Measurements from ENCODE around the gene NPW. TPM values are rescaled to one million over a fixed set of nuclear protein-coding genes. Genes with fewer than 3 reads are reported as not detected.

Gene NPW
- polyA plus RNA-seq, 1 experiment: 0.26 TPM

GRCh38 chr16:2046893-2047329 lies 27.3 kb downstream of the NPW start:
- TF ChIP-seq, protein P1, sequence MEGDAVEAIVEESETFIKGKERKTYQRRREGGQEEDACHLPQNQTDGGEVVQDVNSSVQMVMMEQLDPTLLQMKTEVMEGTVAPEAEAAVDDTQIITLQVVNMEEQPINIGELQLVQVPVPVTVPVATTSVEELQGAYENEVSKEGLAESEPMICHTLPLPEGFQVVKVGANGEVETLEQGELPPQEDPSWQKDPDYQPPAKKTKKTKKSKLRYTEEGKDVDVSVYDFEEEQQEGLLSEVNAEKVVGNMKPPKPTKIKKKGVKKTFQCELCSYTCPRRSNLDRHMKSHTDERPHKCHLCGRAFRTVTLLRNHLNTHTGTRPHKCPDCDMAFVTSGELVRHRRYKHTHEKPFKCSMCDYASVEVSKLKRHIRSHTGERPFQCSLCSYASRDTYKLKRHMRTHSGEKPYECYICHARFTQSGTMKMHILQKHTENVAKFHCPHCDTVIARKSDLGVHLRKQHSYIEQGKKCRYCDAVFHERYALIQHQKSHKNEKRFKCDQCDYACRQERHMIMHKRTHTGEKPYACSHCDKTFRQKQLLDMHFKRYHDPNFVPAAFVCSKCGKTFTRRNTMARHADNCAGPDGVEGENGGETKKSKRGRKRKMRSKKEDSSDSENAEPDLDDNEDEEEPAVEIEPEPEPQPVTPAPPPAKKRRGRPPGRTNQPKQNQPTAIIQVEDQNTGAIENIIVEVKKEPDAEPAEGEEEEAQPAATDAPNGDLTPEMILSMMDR (IDR thresholded peaks at IDR 0.05; ENCODE audit: insufficient read depth, low read depth, low read length): no peak
- ChIA-PET POLR2A (interaction anchor here (0.8 kb wide), 2 partner anchors 15 to 108 kb away, joined by 3 to 4 read pairs; partner anchors contain the start of gene TRAF7), CTCF (interaction anchor here (1.1 to 2.3 kb wide), 7 partner anchors 20 to 104 kb away, joined by 4 to 15 read pairs (median 5); partner anchors contain the start of genes NHERF2 and NPW)
- peaks cover 2% of the 10 kb centered on the region for H3K36me3 ChIP-seq (ENCODE audit: control insufficient read depth, insufficient read depth, low read length)
- peak overlapping the region; percentile 92 for H3K4me3 ChIP-seq (ENCODE audit: low read depth, low read length)
- DNase-seq (ENCODE audit: low read depth): no peak
- no peaks in the 10 kb centered on the region for H3K27me3 ChIP-seq (ENCODE audit: control insufficient read depth, insufficient read depth, low read length)

- Histone ChIP-seq H3K4me3 (ENCODE audit: low read depth, low read length) (peak within 1 kb of the TSS; percentile 92), H3K27me3 (ENCODE audit: control insufficient read depth, insufficient read depth, low read length) (no peaks in the 10 kb centered on the region), H3K36me3 (ENCODE audit: control insufficient read depth, insufficient read depth, low read length) (peaks cover 4% of the 10 kb centered on the region)
- ChIA-PET POLR2A (interaction anchor here (0.6 to 0.8 kb wide), 3 partner anchors 15 to 167 kb away, joined by 3 to 4 read pairs (median 4); partner anchors contain the start of gene TRAF7), CTCF (interaction anchor here (0.5 to 2.3 kb wide), 11 partner anchors 9 to 103 kb away, joined by 3 to 15 read pairs (median 5); partner anchors contain the start of genes NHERF2 and NPW)
- DNase-seq (ENCODE audit: low read depth): peak; percentile 80
- TF ChIP-seq, protein P1 (IDR thresholded peaks at IDR 0.05; ENCODE audit: insufficient read depth, low read depth, low read length): peak; percentile 43
Observed at GRCh38 chr16:2047330-2048115, 27.9 kb downstream of the NPW start, which contains the start of the genes NTHL1 and TSC2. TSS of gene NTHL1 (minus strand) at chr16:2047834. CDS start at chr16:2047823, 11 bp downstream. TSS of gene TSC2 (plus strand) at chr16:2047985. CDS start at chr16:2048616, 631 bp downstream.

GRCh38 chr16:2048116-2048543 lies 28.5 kb downstream of the NPW start:
- POLR2A ChIA-PET: interaction anchor here (0.6 kb wide), 2 partner anchors 107 to 166 kb away, joined by 3 to 4 read pairs; no protein-coding TSS in a partner anchor
- Histone ChIP-seq H3K4me3 (ENCODE audit: low read depth, low read length) (peak overlapping the region; percentile 92), H3K27me3 (ENCODE audit: control insufficient read depth, insufficient read depth, low read length) (no peaks in the 10 kb centered on the region), H3K36me3 (ENCODE audit: control insufficient read depth, insufficient read depth, low read length) (peaks cover 5% of the 10 kb centered on the region)
- TF ChIP-seq, protein P1 (IDR thresholded peaks at IDR 0.05; ENCODE audit: insufficient read depth, low read depth, low read length): no peak
- CTCF ChIA-PET: interaction anchor here (0.5 to 2.0 kb wide), 9 partner anchors 9 to 103 kb away, joined by 3 to 9 read pairs (median 5); partner anchors contain the start of genes NHERF2 and NPW
- no peak for DNase-seq (ENCODE audit: low read depth)

DNA sequence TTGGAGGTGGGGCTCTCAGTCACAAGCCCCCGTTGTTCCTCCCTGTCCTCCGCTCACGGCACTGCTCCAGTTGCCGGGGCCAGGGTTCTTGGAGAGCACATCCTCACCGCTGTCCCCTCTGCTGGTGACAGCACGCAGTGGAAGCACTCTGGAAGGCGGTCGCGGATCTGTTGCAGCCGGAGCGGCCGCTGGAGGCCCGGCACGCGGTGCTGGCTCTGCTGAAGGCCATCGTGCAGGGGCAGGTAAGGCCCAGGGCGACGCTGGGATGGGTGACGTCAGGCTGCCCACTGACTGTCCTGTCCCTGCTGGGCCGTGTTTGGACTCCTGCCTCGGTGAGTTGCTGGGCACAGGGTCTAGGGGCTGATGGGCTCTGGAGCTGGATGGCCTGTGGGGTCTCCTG lies 33.6 kb downstream of the NPW start:
- peaks cover 23% of the 10 kb centered on the region for H3K36me3 ChIP-seq (ENCODE audit: control insufficient read depth, insufficient read depth, low read length)
- TF ChIP-seq, protein P1 (IDR thresholded peaks at IDR 0.05; ENCODE audit: insufficient read depth, low read depth, low read length): no peak
- ChIA-PET POLR2A (no interaction called here), CTCF (interaction anchor here (0.7 to 1.8 kb wide), 2 partner anchors 12 to 30 kb away, joined by 3 to 6 read pairs; no protein-coding TSS in a partner anchor)
- DNase-seq (ENCODE audit: low read depth): no peak
- no peaks in the 10 kb centered on the region for H3K27me3 ChIP-seq (ENCODE audit: control insufficient read depth, insufficient read depth, low read length)
- no peak overlapping the region for H3K4me3 ChIP-seq (ENCODE audit: low read depth, low read length)

- CTCF ChIA-PET: interaction anchor here (0.6 to 4.8 kb wide), 3 partner anchors 18 to 267 kb away, joined by 3 to 34 read pairs (median 3); no protein-coding TSS in a partner anchor
- H3K27me3 ChIP-seq (ENCODE audit: control insufficient read depth, insufficient read depth, low read length): no peaks in the 10 kb centered on the region
- TF ChIP-seq, protein P1 (IDR thresholded peaks at IDR 0.05; ENCODE audit: insufficient read depth, low read depth, low read length): no peak
- POLR2A ChIA-PET: no interaction called here
- DNase-seq (ENCODE audit: low read depth): no peak
- peaks cover 25% of the 10 kb centered on the region for H3K36me3 ChIP-seq (ENCODE audit: control insufficient read depth, insufficient read depth, low read length)
- H3K4me3 ChIP-seq (ENCODE audit: low read depth, low read length): no peak overlapping the region
Observed at GRCh38 chr16:2053897-2054296, 34.3 kb downstream of the NPW start.

All from BJ (cell line).